NCI-H128 (cell line): ENCODE measurements around the gene HSPA12B.

Source experiments
- DNase-seq: peaks from one replicate; lab custom pipeline; 2025; ENCODE audit not compliant: unreplicated experiment; lab: John Stamatoyannopoulos, UW

HSPA12B gene

GRCh38 chr20:3801299-3801698, 68.8 kb downstream of the HSPA12B start:
- DNase-seq = no peak

GRCh38 chr20:3801846-3802245, 69.4 kb downstream of the HSPA12B start:
- no peak for DNase-seq
